ENCODE results near the gene UBR4.
"Not testable (repeated sequence)": the region's sequence is repeated elsewhere in the genome, so short reads cannot be mapped to it uniquely, and the experiment has no call there.

UBR4 gene

DNA sequence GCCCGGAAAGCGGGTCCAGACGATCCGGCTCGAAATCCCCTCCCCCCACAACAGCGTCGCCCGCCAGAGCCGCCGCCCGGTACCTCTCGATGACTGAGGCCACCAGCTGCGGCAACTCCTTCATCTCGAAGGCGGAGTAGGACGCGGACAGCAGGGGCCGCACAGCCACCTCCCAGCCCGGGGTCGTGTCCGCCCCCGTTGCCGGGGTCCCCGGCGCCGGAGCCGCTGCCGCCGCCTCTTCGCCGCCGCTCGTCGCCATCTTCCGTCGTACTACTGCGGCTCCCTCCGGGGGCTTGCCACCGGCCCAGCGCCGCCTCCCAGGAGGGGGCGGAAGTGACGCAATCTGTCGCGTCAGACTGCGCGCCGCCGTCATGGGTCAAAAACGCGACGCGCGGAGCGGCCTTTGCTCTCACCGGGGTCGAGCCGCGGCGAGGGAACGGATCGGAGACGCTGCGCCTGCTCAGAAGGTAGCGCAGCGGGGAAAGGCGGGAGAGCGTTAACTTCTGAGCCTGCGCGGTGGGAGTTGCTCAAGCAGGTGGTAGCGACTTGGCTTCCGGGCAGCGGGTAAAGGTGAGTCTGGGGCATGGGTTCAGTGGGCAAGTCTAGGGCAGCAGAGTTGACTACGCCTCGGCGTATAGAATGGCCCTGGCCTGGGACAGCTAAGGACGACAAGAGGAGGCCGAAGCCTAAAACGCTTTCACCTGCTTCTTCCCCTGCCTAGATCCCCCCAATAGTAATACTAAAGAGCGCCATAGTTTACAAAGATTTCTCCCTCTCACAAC lies at the start of gene UBR4:
UBR4 (minus strand) TSS at position 277 of the 782 bp plus-strand sequence; CDS start at position 259, 18 bp downstream.
- Histone ChIP-seq H3K27me3 (ENCODE audit: control insufficient read depth in 1 of 2, insufficient read depth in 2 of 2, low read length in 2 of 2) (no peaks in the 10 kb centered on the region), H3K36me3 (ENCODE audit: control insufficient read depth in 2 of 2, insufficient read depth in 2 of 2, low read length in 2 of 2) (peaks cover 0 to 1% of the 10 kb centered on the region in 2 donors), H3K4me1 (ENCODE audit: control insufficient read depth, insufficient read depth, low read length) (peaks cover 28% of the 10 kb centered on the region), H3K9ac (ENCODE audit: low read length in 2 of 2) (peak within 1 kb of the TSS; percentile 89 to 98), H3K27ac (ENCODE audit: low read length) (peak within 1 kb of the TSS; percentile 98), H3K9me3 (ENCODE audit: control insufficient read depth in 2 of 2, low read length in 2 of 2) (no peaks in the 10 kb centered on the region), H3K4me3 (ENCODE audit: low read length in 2 of 2) (peak within 1 kb of the TSS; percentile 85 to 96)

DNA sequence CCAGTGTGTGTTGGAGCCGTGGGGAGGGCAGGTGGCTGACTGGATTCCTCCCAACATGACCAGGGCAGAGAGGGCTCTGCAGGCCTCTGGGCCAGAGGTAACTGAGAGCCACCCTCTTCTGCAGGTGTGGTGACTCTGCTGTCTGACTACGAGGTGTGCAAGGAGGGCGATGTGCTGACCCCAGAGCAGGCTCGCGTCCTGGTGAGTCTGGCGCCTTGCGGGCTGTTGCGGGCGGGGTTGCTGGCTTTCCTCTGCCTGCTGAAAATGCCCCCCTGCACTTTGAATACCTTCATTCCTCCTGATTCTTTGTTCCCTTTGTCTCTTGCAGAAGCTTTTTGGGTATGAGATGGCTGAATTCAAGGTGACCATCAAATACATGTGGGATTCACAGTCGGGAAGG lies 48.3 kb upstream of the UBR4 start:
- Histone ChIP-seq H3K4me3 (ENCODE audit: low read length in 2 of 2) (no peak overlapping the region), H3K9me3 (ENCODE audit: control insufficient read depth in 2 of 2, low read length in 2 of 2) (no peaks in the 10 kb centered on the region), H3K27me3 (ENCODE audit: control insufficient read depth in 1 of 2, insufficient read depth in 2 of 2, low read length in 2 of 2) (no peaks in the 10 kb centered on the region), H3K9ac (ENCODE audit: low read length in 2 of 2) (no peak overlapping the region), H3K36me3 (ENCODE audit: control insufficient read depth in 2 of 2, insufficient read depth in 2 of 2, low read length in 2 of 2) (peaks cover 19 to 29% of the 10 kb centered on the region in 2 donors), H3K27ac (ENCODE audit: low read length) (no peak overlapping the region), H3K4me1 (ENCODE audit: control insufficient read depth, insufficient read depth, low read length) (peaks cover 4% of the 10 kb centered on the region)

DNA sequence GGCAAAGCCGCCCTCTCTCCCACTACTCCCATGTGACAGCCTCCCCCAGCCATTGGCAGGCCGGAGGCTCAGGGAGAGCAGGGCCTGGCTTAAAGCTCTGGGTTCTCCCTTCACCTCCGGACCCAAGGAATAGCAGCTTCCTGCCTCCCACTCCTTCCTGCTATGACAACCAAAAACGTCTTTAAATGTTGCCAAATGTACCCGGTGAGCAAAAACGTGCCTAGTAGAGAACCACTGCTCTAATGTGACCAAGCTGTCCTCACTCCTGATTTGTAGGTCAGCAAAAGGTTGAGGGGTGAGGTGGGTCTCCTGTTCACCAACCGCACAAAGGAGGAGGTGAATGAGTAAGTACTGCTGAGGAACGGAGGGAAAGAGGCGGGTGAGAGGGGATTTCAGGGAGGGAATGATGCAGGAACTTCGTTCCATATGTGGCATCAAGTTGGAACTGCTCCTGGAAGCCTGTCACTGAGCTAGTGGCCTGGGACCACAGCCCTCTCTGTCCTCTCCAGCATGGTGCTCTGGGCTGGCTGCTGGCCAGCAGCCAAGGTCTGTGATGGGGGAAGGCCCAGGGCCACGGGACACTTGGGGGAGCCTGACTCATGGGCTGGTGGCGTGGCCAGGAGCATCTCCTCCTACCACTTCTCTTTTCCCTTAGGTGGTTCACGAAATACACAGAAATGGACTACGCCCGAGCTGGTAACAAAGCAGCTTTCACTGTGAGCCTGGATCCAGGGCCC lies 47.3 kb upstream of the UBR4 start:
- no peak overlapping the region for H3K4me3 ChIP-seq (ENCODE audit: low read length in 2 of 2)
- H3K4me1 ChIP-seq (ENCODE audit: control insufficient read depth, insufficient read depth, low read length): peaks cover 14% of the 10 kb centered on the region
- no peak overlapping the region for H3K27ac ChIP-seq (ENCODE audit: low read length)
- no peak overlapping the region for H3K9ac ChIP-seq (ENCODE audit: low read length in 2 of 2)
- H3K27me3 ChIP-seq (ENCODE audit: control insufficient read depth in 1 of 2, insufficient read depth in 2 of 2, low read length in 2 of 2): no peaks in the 10 kb centered on the region
- H3K9me3 ChIP-seq (ENCODE audit: control insufficient read depth in 2 of 2, low read length in 2 of 2): no peaks in the 10 kb centered on the region
- peaks cover 19 to 29% of the 10 kb centered on the region in 2 donors for H3K36me3 ChIP-seq (ENCODE audit: control insufficient read depth in 2 of 2, insufficient read depth in 2 of 2, low read length in 2 of 2)

DNA sequence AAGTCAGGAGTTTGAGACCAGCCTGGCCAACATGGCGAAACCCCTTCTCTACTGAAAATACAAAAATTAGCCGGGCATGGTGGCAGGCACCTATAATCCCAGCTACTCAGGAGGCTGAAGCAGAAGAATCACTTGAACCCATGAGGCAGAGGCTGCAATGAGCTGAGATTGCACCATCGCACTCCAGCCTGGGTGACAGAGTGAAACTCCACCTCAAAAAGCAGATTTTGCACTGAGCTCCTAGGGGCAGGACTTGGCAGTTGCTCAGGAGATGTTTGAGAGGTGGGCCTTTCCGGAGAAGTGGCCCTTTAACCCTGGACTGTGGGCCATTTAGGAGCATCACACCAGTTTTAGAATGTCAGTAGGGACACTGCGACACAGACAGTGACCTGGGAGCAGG lies 46.2 kb upstream of the UBR4 start:
- peaks cover 20% of the 10 kb centered on the region for H3K4me1 ChIP-seq (ENCODE audit: control insufficient read depth, insufficient read depth, low read length)
- not testable (repeated sequence) for H3K27me3 ChIP-seq (ENCODE audit: control insufficient read depth in 1 of 2, insufficient read depth in 2 of 2, low read length in 2 of 2); H3K27ac ChIP-seq (ENCODE audit: low read length); H3K9me3 ChIP-seq (ENCODE audit: control insufficient read depth in 2 of 2, low read length in 2 of 2); H3K9ac ChIP-seq (ENCODE audit: low read length in 2 of 2); H3K4me3 ChIP-seq (ENCODE audit: low read length in 2 of 2)
- H3K36me3 ChIP-seq (ENCODE audit: control insufficient read depth in 2 of 2, insufficient read depth in 2 of 2, low read length in 2 of 2): peaks cover 19 to 29% of the 10 kb centered on the region in 2 donors

DNA sequence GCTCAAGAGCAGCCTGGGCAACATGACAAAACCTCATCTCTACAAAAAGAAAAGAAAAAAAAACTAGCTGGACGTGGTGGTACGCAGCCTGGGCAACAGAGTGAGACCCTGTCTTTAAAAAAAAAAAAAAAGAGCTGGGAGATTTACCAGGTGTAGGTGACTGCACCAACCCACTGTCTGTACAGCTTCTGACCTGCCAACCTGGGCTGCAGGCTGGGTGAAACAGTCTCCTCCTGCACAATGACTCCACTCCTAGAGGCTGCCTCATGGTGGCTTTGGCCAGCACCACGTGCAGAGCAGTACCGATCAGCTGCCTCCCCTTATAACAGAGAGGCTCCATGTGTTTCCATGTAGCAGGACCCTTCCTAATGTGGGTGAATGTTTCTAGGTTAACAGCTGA lies 45.2 kb upstream of the UBR4 start:
- Histone ChIP-seq H3K4me1 (ENCODE audit: control insufficient read depth, insufficient read depth, low read length) (peaks cover 27% of the 10 kb centered on the region), H3K9ac (ENCODE audit: low read length in 2 of 2) (no peak overlapping the region), H3K9me3 (ENCODE audit: control insufficient read depth in 2 of 2, low read length in 2 of 2) (no peaks in the 10 kb centered on the region), H3K4me3 (ENCODE audit: low read length in 2 of 2) (no peak overlapping the region), H3K27ac (ENCODE audit: low read length) (no peak overlapping the region), H3K27me3 (ENCODE audit: control insufficient read depth in 1 of 2, insufficient read depth in 2 of 2, low read length in 2 of 2) (no peaks in the 10 kb centered on the region), H3K36me3 (ENCODE audit: control insufficient read depth in 2 of 2, insufficient read depth in 2 of 2, low read length in 2 of 2) (peaks cover 19 to 29% of the 10 kb centered on the region in 2 donors)

DNA sequence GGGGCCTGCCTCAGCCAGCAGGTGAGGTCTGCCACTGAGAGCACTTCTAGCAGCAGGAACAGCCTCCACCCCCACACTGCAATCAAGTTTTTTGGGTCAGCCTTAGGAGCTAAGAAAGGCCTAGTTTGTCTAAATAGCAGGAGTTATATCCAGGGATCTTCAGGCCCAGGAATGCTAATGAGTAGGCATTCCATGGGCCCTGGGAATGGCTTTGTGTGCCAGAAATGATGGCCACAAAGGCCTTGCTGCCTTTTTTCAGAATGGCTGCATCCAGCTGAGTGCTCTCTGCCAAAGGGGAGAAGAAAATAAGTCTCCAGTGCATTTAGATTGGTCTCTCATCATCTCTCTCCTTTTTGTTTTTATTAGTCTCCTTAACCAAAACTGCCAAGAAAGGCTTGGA lies 44.4 kb upstream of the UBR4 start:
- Histone ChIP-seq H3K4me1 (ENCODE audit: control insufficient read depth, insufficient read depth, low read length) (peaks cover 29% of the 10 kb centered on the region), H3K27me3 (ENCODE audit: control insufficient read depth in 1 of 2, insufficient read depth in 2 of 2, low read length in 2 of 2) (no peaks in the 10 kb centered on the region), H3K4me3 (ENCODE audit: low read length in 2 of 2) (no peak overlapping the region), H3K27ac (ENCODE audit: low read length) (no peak overlapping the region), H3K9me3 (ENCODE audit: control insufficient read depth in 2 of 2, low read length in 2 of 2) (no peaks in the 10 kb centered on the region), H3K9ac (ENCODE audit: low read length in 2 of 2) (no peak overlapping the region), H3K36me3 (ENCODE audit: control insufficient read depth in 2 of 2, insufficient read depth in 2 of 2, low read length in 2 of 2) (peaks cover 17 to 26% of the 10 kb centered on the region in 2 donors)

DNA sequence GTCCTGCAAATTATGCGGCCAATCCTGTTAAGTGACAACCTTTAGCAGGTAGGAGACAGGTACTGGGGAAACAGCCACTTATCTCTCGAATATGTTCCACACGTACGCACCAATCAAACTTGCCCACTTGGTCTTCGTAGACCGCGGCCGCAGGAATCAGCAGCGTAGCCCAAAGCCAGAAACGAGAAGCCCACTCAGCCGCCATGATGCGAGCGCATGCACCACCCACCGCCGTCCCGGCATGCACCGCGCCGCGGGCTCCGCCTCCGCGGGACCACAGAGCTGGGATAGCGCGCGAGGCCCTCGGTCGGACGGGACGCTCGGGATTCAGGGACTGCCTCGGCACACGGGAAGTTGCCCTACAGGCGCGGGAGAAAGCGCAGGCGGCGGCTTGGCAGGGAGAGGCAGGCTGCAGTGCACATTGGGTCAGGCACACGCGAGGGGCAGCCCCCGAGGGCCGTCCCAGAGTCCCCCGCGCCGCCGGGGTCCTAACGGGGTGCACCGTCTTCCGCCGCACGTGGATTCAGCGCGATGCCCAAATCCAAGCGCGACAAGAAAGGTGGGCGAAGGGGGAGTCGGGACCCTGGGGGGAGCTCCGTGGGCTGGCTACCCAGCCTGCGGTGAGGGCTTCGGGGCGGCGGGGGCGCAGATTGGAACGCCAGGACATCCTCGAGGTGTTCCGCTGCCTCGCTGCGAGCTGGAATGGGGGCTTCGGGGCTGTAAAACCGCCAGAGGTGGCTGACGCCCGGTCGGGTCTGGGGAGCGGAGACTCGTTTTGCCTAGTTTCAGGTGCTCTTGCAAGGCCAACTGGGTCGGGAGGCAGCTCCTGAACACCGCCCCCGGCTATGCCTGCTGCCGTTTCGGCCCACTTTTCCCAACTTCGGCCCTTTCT lies 41.5 kb upstream of the UBR4 start, which contains the start of the genes EMC1 and MRTO4:
EMC1 (minus strand) TSS at position 220 of the 892 bp plus-strand sequence; CDS start at position 205, 15 bp downstream.
MRTO4 (plus strand) TSS at position 501 of the 892 bp plus-strand sequence; CDS start at position 532, 31 bp downstream.
- Histone ChIP-seq H3K27me3 (ENCODE audit: control insufficient read depth in 1 of 2, insufficient read depth in 2 of 2, low read length in 2 of 2) (no peaks in the 10 kb centered on the region), H3K4me3 (ENCODE audit: low read length in 2 of 2) (peak within 1 kb of the TSS; percentile 97 to 99), H3K9ac (ENCODE audit: low read length in 2 of 2) (peak within 1 kb of the TSS; percentile 89 to 90), H3K9me3 (ENCODE audit: control insufficient read depth in 2 of 2, low read length in 2 of 2) (no peaks in the 10 kb centered on the region), H3K36me3 (ENCODE audit: control insufficient read depth in 2 of 2, insufficient read depth in 2 of 2, low read length in 2 of 2) (peaks cover 0 to 4% of the 10 kb centered on the region in 2 donors), H3K4me1 (ENCODE audit: control insufficient read depth, insufficient read depth, low read length) (peaks cover 29% of the 10 kb centered on the region), H3K27ac (ENCODE audit: low read length) (peak within 1 kb of the TSS; percentile 96)

DNA sequence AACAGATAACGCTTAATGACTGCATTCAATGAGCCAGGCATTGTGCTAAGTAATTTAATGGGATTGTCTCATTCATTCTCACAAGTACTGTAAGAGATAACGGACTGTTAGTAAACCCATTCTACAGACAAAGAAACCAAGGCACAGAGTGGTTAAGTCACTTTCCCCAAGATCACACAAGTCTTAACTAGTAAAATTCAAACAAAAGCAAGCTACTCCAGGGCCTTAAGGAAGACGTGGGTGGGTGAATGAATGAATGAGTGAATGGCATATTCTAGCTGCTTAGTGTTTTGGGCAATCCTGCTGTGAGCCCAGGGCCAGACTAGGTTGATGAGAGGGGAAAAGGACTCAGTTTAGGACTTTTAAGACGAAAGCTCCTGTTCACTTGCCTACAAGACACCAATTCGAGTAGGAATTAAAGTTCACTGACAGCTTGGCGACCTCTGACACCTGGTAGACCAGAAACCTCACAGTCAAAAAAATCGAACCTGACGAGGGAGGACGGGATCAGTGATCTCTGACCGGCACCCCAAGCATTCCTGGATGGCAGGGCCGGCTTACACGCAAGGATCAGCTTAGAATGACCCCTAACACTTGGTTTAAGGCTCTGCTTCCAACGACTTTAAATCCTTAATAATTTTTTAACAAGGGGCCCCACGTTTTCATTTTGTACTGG lies 40.7 kb upstream of the UBR4 start:
- peaks cover 0 to 2% of the 10 kb centered on the region in 2 donors for H3K36me3 ChIP-seq (ENCODE audit: control insufficient read depth in 2 of 2, insufficient read depth in 2 of 2, low read length in 2 of 2)
- H3K27ac ChIP-seq (ENCODE audit: low read length): peak overlapping the region; percentile 96
- H3K4me1 ChIP-seq (ENCODE audit: control insufficient read depth, insufficient read depth, low read length): peaks cover 29% of the 10 kb centered on the region
- H3K27me3 ChIP-seq (ENCODE audit: control insufficient read depth in 1 of 2, insufficient read depth in 2 of 2, low read length in 2 of 2): no peaks in the 10 kb centered on the region
- peak overlapping the region; percentile 97 to 99 for H3K4me3 ChIP-seq (ENCODE audit: low read length in 2 of 2)
- H3K9me3 ChIP-seq (ENCODE audit: control insufficient read depth in 2 of 2, low read length in 2 of 2): no peaks in the 10 kb centered on the region
- H3K9ac ChIP-seq (ENCODE audit: low read length in 2 of 2): peak overlapping the region; percentile 89 to 90

DNA sequence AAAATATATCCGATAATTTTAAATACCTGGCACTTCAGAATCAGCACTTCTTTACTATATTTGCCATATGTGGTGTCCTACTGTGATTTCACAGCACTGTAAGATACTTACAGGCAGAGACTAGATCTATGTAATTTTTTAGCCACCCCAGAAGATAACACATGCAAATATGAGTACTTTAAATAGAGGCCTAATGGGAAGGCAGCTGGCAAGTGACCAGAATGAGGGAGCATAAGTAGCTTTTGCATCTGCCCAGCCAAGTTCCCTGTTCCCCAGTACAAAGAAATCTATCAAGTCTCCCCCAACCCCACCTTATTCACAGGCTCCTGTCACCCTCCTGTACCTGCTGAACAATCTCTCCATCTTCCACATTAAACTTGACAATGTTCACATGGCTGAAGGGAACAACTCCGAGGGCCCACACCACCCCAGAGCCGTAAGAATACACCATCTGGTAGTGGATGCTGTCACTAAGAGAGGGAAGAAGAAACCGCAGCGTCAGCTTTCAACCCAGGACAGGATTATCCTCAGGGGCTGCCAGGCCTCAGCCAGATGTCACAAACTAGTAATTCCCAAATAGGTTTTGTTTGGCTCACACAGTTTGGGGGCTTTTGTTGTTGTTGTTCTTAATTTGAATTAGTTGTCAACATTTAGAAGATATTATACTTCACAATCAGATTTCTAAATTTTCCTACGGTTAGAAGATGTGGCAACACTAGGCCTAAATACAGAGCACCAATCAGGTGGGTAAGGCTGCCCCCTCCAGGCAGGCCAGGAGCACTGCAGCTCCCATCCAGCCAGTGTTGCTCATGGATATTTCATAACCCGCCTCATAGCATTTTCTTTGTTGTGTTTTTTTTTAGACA lies 30.8 kb upstream of the UBR4 start:
- H3K4me1 ChIP-seq (ENCODE audit: control insufficient read depth, insufficient read depth, low read length): peaks cover 5% of the 10 kb centered on the region
- peak overlapping the region; percentile 61 to 84 for H3K9ac ChIP-seq (ENCODE audit: low read length in 2 of 2)
- H3K9me3 ChIP-seq (ENCODE audit: control insufficient read depth in 2 of 2, low read length in 2 of 2): no peaks in the 10 kb centered on the region
- H3K36me3 ChIP-seq (ENCODE audit: control insufficient read depth in 2 of 2, insufficient read depth in 2 of 2, low read length in 2 of 2): peaks cover 63 to 65% of the 10 kb centered on the region in 2 donors
- no peak overlapping the region for H3K4me3 ChIP-seq (ENCODE audit: low read length in 2 of 2)
- H3K27ac ChIP-seq (ENCODE audit: low read length): peak overlapping the region; percentile 41
- no peaks in the 10 kb centered on the region for H3K27me3 ChIP-seq (ENCODE audit: control insufficient read depth in 1 of 2, insufficient read depth in 2 of 2, low read length in 2 of 2)
